Testis (tissue), 3 donors: ENCODE measurements around the gene FAM53B. TPM values are rescaled to one million over a fixed set of nuclear protein-coding genes. Genes with fewer than 3 reads are reported as not detected.

ENCODE experiments used
- DNase-seq: peaks from one replicate; pipeline ENCODE4 v3.0.0-alpha.2; 2019
- H3K27ac ChIP-seq, 2 donors: fragments of 200-600 bp; sonication (generic); one replicate each; pipeline ENCODE4 v1.5.1; 2019
- H3K27me3 ChIP-seq: fragments of 200-600 bp; sonication (generic); one replicate; pipeline ENCODE4 v1.5.1; 2019
- H3K36me3 ChIP-seq: fragments of 200-600 bp; sonication (generic); one replicate; pipeline ENCODE4 v1.5.1; 2017; ENCODE audit warnings: low read depth; ENCODE audit errors: missing control alignments
- H3K4me1 ChIP-seq: fragments of 200-600 bp; sonication (generic); one replicate; pipeline ENCODE4 v1.5.1; 2019
- H3K4me3 ChIP-seq, 2 donors: fragments of 200-600 bp; sonication (generic); one replicate each; pipeline ENCODE4 v1.5.1; 2017 to 2019
- H3K9me3 ChIP-seq: fragments of 200-600 bp; sonication (generic); one replicate; pipeline ENCODE4 v1.5.1; 2017
- POLR2A ChIP-seq: fragments of 450-650 bp; IDR thresholded peaks from one replicate; pipeline ENCODE4 v1.6.1; 2017; ENCODE audit warnings: antibody characterized with exemption, mild to moderate bottlenecking, moderate library complexity
- WGBS, 2 donors: methylation state at CpG; one replicate each; pipeline ENCODE4 v1.1.5; 2018; 5-methylcytosine and 5-hydroxymethylcytosine counted together
- intact Hi-C: fragments of 100-400 bp; cut with DNase I; formaldehyde crosslinking; loops from one replicate; pipeline ENCODE4 v1.15.1; 2023; ENCODE audit warnings: low total_unique reads
- polyA plus RNA-seq: library from polyadenylated mRNA; stranded (reverse); fragments of 350-450 nt; fragmentation: Illumina TruSeq; extraction: RNeasy Lipid Tissue Mini Kit (QIAGEN cat#74804); gene quantifications from one replicate; pipeline ENCODE4 v1.2.3, GENCODE V29; 2014; ENCODE audit warnings: low read depth, low replicate concordance; ENCODE audit not compliant: insufficient read depth
- total RNA-seq, 2 donors: library from RNA; depleted of rRNA; stranded (reverse); fragments of >200 nt; gene quantifications; one replicate each; pipeline ENCODE4 v1.2.3, GENCODE V29; 2016
- TF ChIP-seq, protein P1 (sequence below), 3 experiments: fragments of 450-650 bp in 2 of 3; fragments of 200-600 bp in 1 of 3; sonication (generic) in 1 of 3; IDR thresholded peaks; one replicate each; pipeline ENCODE4 v1.5.1; 2016 to 2019; ENCODE audit warnings: antibody characterized with exemption in 3 of 3, mild to moderate bottlenecking in 2 of 3, moderate library complexity in 1 of 3

Gene FAM53B
- total and polyA plus RNA-seq, 3 donors from 2014 or later: 36.9 to 125 (median 109) TPM

DNA sequence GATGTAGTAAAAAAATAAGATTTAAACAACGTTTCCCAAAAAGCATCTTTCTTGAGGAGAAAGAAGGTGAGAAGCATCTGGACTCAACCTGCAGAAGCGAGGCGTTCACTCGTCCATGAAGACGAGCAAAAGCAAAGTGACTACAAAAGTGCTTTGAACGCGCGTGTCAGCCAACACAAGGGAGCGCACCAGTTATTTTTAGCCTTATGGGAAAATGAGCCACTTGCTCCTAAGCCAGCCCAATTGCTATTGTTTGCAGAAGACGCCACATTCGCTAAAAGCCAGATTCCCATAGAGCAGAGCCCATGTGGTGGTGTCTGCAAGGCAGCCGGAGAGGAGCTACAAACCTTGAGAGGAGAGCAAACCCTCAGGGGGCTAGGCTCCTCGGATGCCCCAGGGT is 122.5 kb downstream of the FAM53B start:
- DNase-seq: no peak
- Histone ChIP-seq H3K27me3 (no peaks in the 10 kb centered on the region), H3K4me3 (no peak overlapping the region), H3K27ac (peak overlapping the region in 1 of 2 donors; percentile 36), H3K9me3 (no peaks in the 10 kb centered on the region), H3K4me1 (peaks cover 44% of the 10 kb centered on the region), H3K36me3 (no peaks in the 10 kb centered on the region)
- no peak for TF ChIP-seq POLR2A
- TF ChIP-seq, protein P1, sequence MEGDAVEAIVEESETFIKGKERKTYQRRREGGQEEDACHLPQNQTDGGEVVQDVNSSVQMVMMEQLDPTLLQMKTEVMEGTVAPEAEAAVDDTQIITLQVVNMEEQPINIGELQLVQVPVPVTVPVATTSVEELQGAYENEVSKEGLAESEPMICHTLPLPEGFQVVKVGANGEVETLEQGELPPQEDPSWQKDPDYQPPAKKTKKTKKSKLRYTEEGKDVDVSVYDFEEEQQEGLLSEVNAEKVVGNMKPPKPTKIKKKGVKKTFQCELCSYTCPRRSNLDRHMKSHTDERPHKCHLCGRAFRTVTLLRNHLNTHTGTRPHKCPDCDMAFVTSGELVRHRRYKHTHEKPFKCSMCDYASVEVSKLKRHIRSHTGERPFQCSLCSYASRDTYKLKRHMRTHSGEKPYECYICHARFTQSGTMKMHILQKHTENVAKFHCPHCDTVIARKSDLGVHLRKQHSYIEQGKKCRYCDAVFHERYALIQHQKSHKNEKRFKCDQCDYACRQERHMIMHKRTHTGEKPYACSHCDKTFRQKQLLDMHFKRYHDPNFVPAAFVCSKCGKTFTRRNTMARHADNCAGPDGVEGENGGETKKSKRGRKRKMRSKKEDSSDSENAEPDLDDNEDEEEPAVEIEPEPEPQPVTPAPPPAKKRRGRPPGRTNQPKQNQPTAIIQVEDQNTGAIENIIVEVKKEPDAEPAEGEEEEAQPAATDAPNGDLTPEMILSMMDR (IDR thresholded peaks at IDR 0.05): no peak
- intact Hi-C loops: loop anchor here (10.0 kb wide), 1 partner anchor 67 kb away; no protein-coding TSS in a partner anchor
- whole genome bisulfite sequencing, 2 donors: 59 to 66% methylated on average over 13 of the region's 13 CpGs

DNA sequence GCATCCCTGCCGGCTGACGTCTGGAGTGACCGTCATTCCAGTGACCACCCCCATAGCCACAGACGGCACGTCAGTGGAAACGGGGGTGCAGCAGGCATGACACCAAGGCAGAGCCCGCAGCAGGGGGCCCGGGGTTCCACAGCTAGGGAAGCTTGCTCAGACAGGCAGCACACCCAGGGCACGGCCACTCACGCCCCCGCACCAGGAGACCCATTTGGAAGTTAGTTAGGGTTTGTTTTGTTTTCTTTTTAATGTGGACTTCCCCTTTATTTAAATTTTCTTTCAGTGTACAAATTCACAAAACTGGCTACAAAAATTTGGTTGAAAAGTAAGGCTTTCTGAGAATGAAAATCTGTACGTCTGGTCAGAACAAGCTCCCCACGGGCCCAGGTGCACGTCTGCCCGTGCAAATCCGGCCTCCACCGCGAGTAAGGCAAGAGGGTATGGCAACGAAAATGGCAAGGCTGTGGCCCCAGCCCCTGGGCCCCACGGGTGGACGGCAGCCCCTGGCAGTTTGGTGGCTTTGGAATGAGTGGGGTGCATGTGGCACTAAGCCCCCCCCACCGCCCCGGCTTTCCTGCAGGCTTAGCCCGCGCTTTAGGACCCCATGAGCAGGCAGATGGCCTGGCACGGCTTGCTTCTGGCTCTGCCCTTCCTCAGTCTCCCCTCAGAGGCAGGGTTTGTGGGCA is 124.2 kb downstream of the FAM53B start:
- Histone ChIP-seq H3K4me1 (peaks cover 31% of the 10 kb centered on the region), H3K36me3 (no peaks in the 10 kb centered on the region), H3K9me3 (no peaks in the 10 kb centered on the region), H3K27ac (no peak overlapping the region), H3K4me3 (no peak overlapping the region), H3K27me3 (no peaks in the 10 kb centered on the region)
- DNase-seq: no peak
- intact Hi-C loops: loop anchor here (10.0 kb wide), 1 partner anchor 65 kb away; no protein-coding TSS in a partner anchor
- TF ChIP-seq, protein P1 (IDR thresholded peaks at IDR 0.05): no peak
- TF ChIP-seq POLR2A: no peak
- 62 to 77% methylated on average over 22 to 26 of the region's 26 CpGs for WGBS, 2 donors

DNA sequence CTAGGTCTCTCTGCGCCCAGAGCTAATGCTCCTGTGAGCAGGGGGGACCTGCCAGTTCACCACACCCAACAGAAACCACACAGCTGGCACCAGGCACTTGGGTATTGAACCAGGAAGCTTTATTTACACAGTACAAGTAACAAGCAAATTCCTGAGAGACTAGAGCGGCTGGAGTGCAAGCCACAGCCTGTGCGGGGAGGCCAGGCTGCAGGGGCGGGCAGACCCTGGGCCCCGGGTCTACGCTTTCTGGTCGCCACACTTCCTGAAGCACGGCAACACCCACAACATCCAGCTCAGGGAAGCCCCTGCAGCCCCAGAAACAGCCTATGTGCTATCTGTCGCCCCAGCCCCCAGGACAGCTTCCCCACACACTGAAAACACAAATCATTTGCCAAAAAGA is 125.0 kb downstream of the FAM53B start:
- DNase-seq: no peak

DNA sequence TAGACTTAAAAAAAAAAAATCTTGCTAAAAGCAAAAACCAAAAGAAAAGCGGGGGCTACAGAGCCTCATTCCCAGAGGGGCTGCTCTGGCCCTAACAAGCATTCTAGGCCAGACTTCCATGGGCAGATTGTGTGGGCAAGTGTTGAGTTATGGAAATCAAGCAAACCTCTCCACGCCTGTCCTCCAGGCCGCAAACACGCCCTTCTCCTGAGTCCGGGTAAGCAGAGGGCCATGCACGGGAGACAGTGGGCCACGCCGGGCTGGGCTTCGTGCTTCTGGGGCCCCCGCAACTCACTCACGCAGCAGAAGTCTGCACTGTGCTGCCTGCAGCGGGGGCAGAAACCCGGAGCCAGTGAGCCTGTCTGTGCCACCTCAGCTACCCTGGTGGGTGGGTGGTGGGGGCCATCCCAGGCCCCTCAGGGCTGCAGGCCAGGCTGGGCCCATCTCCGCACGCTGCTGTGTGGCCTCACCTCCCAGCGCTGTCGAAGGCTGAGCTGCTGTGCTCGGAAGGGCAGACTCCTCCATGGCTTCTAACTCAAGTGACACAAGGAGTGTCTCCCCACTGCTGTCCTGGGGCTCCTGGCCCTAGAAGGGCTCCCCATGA is 125.6 kb downstream of the FAM53B start:
- intact Hi-C loops: no loop called here
- no peak for TF ChIP-seq POLR2A
- TF ChIP-seq, protein P1 (IDR thresholded peaks at IDR 0.05): no peak
- no peaks in the 10 kb centered on the region for H3K27me3 ChIP-seq
- H3K9me3 ChIP-seq: no peaks in the 10 kb centered on the region
- H3K4me3 ChIP-seq: no peak overlapping the region
- DNase-seq: no peak
- no peaks in the 10 kb centered on the region for H3K36me3 ChIP-seq
- 83 to 92% methylated on average over 3 to 18 of the region's 18 CpGs for WGBS, 2 donors
- H3K27ac ChIP-seq: no peak overlapping the region
- H3K4me1 ChIP-seq: peaks cover 37% of the 10 kb centered on the region

More for the DNA sequence above, 125.0 kb downstream of the FAM53B start:
- Histone ChIP-seq H3K36me3 (no peaks in the 10 kb centered on the region), H3K4me1 (peaks cover 32% of the 10 kb centered on the region), H3K4me3 (no peak overlapping the region), H3K27me3 (no peaks in the 10 kb centered on the region), H3K9me3 (no peaks in the 10 kb centered on the region), H3K27ac (no peak overlapping the region)
- intact Hi-C loops: no loop called here
- TF ChIP-seq POLR2A: no peak
- TF ChIP-seq, protein P1 (IDR thresholded peaks at IDR 0.05): no peak
- WGBS, 2 donors: 60 to 65% methylated on average over 3 to 9 of the region's 9 CpGs
